T-helper 1 cell (primary cell): ENCODE data around the gene ZNF525.
"Not testable (repeated sequence)": the region's sequence is repeated elsewhere in the genome, so short reads cannot be mapped to it uniquely, and the experiment has no call there.

Source experiments
- DNase-seq, 5 donors: peaks; one replicate each; pipeline ENCODE4 v3.0.0-alpha.2; 2012 to 2020
- total RNA-seq, 4 donors: gene quantifications; one replicate each; lab custom pipeline; 2026; lab: John Stamatoyannopoulos, UW

Gene ZNF525
- 15.5 to 28.1 (median 24.3) reads per million in 4 donors for total RNA-seq

DNA sequence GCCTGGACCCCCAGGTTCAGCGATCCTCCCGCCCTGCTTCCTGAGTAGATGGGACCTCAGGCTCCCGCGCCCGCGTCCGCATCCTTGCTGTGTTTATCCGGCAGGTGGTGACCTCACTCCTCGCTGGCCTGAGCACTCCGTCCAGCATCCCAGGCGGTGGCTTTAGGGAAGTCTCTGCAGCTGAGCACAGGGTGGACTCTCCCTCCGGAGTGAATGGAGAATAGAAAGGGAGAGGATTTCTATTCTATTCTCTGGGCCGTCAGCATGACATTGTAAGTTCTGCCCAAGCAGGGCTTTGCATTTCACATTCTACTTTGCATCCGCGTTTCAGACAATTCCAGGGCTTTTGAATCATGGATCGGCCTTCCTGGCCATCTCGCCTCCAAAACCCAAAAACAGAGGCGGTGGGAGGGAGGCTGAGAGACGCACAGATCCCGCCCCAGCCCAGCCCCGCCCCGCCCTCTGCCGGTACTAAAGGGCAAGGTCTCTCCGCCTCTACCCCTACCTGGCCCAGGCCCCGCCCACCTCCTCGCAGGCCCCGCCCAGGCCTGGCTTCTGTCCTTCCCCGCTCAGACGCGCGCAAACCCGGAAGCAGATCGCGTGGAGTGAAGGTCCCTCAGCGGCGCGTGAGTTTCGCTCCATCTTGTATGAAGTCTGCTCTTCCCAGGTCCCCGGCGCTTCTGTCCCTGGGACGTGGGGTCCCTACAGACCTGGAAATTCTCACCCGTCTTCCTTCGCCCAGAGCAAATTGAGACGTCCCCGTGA, at the start of gene ZNF525:
Gene ZNF525 (plus strand): TSS at position 572 of the 765 bp plus-strand sequence. CDS start 6,577 bp downstream, outside the sequence.
- peak; percentile 93 to 96 (median 95) for DNase-seq

DNA sequence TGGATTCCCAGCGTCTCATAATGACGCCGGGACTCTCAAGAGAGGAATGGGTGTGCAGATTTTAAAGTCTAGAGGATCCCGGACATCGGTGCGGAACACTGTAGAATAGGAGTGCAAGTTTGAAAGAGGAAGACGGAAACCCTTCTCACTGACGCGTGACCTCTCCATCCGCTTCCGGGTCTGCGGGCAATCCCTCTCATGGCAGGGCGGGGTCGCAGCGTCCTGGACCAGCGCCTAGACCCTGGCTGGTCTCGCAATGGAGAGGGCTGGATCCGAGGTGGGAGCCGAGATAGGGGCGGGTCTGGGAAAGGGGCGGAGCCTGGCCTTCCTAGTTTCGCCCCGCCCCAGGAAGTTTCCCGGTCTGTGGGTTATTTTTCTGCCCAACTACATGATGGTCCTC, 36.5 kb upstream of the ZNF525 start:
- DNase-seq = no peak

DNA sequence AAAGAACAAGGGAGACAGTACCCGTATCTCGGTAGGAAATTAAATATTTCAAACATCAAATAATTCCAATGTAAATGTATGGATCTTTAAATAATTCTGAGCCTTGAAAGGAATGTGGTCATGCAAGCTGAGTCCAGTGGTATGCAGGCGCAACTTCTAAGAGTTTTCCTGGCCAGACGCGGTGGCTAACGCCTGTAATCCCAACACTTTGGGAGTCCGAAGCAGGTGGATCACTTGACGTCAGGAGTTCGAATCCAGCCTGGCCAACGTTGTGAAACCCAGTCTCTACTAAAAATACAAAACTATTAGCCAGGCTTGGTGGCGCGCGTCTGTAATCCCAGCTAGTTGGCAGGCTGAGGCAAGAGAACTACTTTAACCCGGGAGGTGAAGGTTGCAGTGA, 33.0 kb upstream of the ZNF525 start:
- no peak for DNase-seq

DNA sequence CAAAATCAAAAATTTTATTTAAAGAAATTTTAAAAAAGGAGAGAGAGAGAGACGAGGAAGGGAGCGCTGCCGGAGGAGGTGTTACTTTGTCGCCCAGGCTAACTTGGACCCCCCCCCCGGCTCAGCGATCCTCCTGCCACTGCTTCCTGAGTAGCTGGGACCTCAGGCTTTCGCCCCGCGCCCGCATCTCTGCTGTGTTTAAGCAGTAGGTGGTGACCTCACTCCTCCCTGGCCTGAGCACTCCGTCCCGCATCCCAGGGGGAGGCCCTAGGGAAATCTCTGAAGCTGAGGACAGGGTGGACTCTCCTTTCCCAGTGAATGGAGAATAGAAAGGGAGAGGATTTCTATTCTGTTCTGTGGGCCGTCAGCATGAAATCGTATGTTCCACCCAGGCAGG, 32.4 kb upstream of the ZNF525 start:
- DNase-seq = peak in 2 of 5 donors; percentile 10 to 20

DNA sequence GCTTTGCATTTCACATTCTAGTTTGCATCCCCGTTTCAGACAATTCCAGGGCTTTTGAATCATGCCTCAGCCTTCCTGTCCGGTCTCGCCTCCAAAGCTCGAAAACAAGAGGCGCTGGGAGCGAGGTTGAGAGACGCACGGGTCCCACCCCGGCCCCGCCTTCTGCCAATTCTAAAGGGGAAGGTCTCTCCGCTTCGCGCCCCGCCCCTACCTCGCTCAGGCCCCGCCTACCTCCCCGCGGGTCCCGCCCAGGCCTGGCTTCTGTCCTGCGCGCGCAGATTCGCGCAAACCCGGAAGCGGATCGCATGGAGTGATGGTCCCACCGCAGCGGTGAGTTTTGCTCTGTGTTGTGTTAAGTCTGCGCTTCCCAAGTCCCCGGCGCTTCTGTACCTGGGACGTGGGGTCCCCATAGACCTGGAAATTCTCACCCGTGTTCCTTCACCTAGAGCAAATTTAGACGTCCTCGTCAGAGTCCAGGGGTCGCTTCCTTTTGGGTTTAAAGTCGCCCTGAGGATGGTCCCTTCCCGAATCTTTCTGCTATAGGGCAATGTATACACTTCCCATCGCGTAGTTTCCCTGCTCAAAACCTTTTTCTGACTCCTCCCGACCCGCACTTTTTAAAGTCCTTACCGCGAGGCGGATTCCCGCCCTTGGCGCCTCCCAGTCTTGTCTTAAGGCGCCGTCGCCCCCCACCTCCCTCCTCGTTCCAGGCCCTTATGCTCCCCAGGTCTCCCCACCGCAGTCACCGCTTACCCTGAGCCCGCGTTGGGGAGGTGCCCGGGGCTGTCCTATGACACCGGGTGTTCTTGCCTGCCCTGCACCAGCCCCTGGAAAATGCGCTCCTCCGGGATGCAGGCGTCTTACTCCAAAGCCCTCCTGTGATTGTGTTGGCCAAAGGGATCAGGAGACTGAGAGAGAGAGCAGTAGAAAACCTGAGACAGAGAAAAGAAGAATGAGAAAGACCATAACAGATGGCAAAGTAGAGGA, 31.7 kb upstream of the ZNF525 start, which contains the start of gene ZNF845:
Gene ZNF845 (plus strand): TSS at position 287 of the 987 bp plus-strand sequence. CDS start 7,559 bp downstream, outside the sequence.
- peak; percentile 86 to 96 (median 91) for DNase-seq

DNA sequence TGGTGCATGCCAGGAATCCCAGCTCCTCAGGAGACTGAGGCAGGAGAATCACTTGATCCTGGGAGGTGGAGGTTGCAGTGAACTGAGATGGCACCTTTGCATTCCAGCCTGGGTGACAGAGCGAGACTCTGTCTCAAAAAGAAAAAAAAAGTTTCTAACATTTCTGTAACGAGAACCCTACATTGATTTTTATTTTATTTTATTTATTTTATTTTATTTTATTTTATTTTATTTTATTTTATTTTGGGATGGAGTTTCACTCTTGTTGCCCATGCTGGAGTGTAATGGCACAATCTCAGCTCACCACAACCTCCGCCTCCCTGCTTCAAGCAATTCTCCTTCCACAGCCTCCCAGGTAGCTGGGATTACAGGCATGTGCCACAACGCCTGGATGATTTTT, 21.1 kb upstream of the ZNF525 start:
- not testable (repeated sequence) for DNase-seq

DNA sequence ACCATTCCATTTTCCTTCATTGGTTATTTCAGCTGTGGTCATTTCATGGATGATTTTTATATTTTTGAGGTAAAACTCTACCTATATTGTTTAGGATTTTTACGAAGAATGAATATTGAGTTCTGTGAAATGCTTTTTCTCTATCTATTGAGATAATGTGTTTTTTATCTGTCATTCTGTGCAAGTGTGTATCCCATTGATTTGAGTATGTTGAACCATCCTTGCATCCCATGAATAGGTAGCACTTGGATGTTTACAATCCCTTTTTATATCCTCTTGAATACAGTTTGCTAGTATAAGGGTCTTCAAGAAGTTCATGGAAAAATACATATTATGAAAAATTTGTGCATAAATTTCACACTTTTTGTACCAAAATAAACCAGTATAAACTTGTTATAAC, 9.8 kb upstream of the ZNF525 start:
- no peak for DNase-seq

DNA sequence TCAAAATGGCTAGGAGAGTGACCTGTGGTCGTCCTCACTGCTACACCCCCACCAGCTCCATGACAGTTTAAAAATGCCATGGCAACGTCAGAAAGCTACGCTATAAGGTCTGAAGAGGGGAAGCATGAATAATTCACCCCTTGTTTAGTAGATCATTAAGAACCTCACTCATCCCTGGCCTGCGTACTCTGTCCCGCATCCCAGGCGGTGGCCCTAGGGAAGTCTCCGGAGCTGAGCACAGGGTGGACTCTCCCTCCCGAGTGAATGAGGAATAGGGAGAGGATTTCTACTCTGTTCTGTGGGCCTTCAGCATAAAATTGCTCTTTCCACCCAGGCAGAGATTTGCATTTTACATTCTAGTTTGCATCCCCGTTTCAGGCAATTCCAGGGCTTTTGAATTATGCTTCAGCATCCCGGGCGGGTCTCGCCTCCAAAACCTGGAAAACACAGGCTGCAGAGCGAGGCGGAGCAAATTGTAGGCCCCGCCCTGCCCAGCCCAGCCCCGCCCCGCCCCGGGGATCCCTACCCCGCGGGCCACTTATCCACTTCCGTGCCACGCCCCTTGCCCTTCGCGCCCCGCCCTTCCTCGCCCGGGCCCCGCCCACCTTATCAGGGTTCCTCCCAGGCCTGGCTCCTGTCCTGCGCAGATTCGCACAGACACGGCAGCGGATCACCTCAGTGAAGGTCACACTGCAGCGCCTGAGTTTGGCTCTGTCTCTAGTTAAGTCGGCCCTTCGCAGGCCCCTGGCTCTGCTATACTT, 7.5 kb upstream of the ZNF525 start:
- DNase-seq = no peak

DNA sequence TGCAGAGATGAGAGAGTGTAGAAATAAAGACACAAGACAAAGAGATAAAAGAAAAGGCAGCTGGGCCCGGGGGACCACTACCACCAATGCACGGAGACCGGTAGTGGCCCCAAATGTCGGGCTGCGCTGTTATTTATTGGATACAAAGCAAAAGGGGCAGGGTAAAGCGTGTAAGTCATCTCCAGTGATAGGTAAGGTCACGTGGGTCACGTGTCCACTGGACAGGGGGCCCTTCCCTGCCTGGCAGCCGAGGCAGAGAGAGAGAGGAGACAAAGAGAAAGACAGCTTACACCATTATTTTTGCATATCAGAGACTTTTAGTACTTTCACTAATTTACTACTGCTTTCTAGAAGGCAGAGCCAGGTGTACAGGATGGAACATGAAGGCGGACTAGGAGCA, 5.4 kb upstream of the ZNF525 start:
- not testable (repeated sequence) for DNase-seq

DNA sequence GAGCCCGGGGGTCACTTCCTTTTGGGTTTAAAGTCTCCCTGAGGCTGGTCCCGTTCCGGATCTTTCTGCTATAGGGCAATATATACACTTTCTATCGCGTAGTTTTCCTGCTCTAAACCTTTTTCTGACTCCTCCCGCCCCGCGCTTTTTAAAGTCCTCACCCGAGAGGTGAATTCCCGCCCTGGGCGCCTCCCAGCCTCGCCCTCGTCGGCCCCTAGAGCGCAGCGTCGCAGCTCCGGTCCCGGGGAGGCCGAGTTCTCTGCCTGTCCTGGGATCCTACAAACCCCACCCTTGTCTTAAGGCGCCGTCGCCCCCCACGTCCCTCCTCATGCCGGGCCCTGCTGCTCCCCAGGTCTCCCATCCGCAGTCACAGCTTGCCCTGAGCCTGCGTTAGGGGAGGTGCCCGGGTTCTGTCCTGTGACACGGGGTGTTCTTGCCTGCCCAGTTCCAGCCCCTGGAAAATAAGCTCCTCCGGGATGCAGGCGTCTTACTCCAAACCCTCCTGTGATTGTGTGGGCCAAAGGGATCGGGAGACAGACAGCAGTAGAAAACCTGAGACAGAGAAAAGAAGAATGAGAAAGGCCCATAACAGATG, 491 bp downstream of the ZNF525 start:
- DNase-seq = peak in 2 of 5 donors; percentile 16 to 26

DNA sequence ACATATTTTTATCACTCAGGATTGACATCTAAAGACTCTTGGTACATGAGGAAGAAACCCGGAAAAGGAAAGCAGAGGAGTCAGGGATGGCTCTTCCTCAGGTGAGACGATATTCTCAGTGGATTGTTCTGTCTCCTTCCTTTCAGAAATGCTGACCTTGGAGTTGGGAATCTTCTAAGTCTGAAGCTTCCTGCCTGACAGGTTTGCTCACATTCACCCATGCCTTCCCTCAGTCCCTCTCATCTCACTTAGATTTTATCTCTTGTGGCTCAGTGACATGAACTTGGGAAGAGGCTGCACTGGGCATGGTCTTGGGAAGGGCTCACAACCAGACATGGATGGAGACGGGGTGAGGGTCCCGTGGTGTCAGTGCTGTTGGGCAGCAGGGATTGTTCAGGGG, 6.7 kb downstream of the ZNF525 start:
- no peak for DNase-seq

DNA sequence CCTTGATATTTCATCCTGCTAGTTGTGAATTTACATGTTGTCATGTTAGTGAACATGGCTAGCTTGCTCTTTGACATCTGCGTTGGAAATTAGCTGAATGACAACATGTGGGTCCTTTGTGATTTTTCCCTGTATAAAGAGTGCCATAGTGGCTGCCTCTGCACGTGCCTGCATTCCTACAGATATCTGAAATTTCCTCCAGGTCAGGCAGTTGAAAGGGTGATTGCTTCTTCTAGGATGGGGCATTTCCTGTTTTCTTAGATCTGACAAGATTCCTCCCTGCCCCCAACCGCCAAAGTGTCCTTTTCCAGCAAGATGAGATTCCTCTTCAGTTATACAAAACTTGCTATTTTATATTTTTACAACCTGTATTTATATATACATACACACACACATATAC, 8.8 kb downstream of the ZNF525 start:
- DNase-seq = no peak

DNA sequence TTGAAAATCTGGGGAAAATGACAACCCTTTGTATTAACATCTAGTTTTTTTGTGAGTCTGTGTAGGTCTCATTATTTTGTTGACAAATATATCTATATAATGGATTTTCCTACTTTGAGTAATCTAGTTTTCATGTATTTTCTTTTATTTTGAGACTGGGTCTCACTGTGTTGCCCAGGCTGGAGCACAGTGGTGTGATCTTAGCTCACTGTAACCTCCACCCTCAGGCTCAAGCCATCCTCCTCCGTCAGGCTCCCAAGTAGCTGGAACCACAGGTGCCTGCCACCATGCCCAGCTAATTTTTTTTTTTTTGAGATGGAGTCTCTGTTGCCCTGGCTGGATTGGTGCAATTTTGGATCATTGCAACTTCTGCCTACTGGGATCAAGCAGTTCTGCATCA, 9.2 kb downstream of the ZNF525 start:
- no peak for DNase-seq

DNA sequence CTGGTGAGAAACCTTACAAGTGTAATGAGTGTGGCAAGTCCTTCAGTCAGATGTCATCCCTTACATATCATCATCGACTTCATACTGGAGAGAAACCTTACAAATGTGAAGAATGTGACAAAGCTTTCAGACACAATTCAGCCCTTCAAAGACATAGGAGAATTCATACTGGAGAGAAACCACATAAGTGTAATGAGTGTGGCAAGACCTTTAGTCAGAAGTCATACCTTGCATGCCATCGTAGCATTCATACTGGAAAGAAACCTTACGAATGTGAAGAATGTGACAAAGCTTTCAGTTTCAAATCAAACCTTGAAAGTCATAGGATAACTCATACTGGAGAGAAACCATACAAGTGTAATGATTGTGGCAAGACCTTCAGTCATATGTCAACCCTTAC, 15.9 kb downstream of the ZNF525 start:
- DNase-seq = no peak

DNA sequence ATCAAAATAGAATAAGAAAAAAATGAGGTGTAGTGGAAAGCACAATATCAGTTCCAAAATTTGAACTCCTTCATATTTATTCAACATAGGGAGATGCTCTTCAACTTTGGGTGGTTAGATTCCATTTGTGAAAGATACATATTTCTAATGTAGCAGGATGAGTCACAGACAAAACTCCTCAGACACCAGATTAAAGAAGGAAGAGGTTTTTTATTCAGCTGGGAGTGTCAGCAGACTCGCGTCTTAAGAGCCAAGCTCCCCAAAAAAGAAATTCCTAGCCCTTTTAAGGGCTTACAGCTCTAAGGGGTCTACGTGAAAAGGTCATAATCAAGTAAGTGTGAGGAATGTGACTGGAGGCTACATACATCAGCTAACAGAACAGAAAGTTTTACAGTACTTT, 22.7 kb downstream of the ZNF525 start:
- DNase-seq = no peak

DNA sequence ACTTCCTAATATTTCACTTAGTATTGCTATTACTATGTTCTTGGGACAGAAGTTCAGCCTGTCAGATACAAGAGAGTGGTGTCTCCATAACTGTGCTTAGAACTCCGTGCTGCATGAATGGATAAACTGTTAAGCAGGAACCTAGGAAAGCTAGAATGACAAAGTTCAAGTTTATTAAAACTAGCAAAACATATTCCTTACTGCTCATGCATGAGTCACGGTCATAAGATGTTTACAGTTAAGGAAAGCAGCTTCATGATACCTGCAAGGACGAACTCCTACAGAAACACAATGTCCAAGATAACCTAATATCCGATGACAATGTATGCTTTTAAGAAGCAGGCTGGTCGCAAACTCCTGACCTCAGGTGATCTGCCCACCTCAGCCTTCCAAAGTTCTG, 23.4 kb downstream of the ZNF525 start:
- DNase-seq = no peak

DNA sequence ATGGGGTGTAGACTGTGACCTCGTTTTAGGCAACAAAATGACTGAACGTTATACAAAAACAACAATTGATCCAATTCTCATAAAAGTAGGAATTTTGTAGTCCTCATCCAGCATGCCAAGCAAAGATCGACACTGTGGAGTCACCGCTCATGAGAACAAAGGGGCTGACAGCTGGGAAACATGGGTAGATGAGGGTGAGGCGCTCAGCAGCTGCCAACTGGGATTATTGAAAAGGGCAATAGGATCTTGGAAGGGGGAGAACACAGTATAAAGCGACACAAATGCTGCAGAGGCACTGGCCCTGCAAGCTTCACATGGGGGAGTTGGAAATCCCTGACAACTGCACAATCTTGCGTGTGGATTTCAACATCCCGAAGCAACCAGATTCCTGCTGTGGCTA, 24.1 kb downstream of the ZNF525 start:
- no peak for DNase-seq

DNA sequence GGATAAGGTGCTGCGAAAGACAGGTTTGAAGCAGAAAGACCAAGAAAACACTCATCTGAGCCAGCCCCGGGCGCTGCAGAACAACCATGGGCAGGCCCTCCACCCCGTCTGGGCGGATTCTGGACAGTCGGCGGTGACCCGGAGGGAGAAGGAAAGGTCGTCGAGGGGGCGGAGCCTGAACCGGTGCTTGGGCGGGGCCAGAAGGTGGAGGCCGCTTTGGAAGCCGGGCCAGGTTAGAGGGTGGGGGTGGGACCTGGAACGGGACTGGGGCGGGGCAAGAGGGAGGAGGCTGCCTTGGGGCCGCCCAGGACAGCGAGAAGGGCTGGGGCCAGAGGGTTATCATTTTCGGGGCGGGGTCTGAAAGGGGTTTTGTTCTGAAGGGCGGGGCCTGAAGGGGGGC, 24.5 kb downstream of the ZNF525 start:
- no peak for DNase-seq

DNA sequence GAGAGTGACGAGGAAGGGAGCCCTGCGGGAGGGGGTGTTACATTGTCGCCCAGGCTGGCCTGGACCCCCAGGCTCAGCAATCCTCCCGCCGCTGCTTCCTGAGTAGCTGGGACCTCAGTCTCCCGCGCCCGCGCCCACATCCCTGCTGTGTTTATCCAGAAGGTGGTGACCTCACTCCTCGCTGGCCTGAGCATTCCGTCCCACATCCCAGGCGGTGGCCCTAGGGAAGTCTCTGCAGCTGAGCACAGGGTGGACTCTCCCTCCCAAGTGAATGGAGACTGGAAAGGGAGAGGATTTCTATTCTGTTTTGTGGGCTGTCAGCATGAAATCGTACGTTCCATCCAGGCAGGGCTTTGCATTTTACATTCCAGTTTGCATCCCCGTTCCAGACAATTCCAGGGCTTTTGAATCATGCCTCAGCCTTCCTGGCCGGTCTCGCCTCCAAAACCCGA, 29.0 kb downstream of the ZNF525 start:
- DNase-seq = no peak

DNA sequence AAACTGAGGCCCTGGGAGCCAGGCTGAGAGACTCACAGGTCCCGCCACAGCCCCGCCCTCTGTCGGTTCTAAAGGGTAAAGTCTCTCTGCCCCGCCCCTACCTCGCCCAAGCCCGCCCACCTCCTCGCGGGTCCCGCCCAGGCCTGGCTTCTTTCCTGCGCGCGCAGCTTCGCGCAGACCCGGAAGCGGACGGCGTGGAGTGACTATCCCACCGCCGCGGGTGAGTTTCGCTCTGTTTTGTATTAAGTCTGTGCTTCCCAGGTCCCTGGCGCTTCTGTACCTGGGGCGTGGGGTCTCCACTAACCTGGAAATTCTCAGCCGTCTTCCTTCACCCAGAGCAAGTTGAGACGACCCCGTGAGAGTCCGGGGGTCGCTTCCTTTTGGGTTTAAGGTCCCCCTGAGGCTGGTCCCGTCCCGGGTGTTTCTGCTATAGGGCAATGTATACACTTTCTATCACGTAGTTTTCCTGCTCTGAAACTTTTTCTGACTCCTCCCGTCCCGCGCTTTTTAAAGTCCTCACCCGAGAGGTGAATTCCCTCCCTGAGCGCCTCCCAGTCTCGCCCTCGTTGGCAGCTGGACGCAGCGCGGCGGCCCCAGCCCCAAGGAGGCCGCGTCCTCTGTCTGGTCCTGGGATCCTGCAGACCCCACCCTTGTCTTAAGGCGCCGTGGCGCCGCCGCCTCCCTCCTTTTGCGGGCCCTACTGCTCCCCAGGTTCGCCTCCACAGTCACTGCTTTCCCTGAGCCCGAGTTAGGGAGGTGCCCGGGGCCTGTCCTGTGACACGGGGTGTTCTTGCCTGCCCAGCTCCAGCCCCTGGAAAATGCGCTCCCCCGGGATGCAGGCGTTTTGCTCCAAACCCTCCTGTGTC, 29.7 kb downstream of the ZNF525 start, which contains the start of gene ZNF765:
Gene ZNF765 (plus strand): TSS at position 176 of the 866 bp plus-strand sequence. CDS start 2,867 bp downstream, outside the sequence.
- peak; percentile 89 to 96 (median 92) for DNase-seq
